Omental fat pad (tissue), 4 donors: Measurements from ENCODE around the gene SPTBN1. TPM values are rescaled to one million over a fixed set of nuclear protein-coding genes. Genes with fewer than 3 reads are reported as not detected.

Experiments
- ATAC-seq: fragments of 150-250 bp; one replicate; pipeline ENCODE4 v1.9.1; 2016; ENCODE audit warnings: mild to moderate bottlenecking, moderate library complexity; ENCODE audit not compliant: low FRiP score
- DNase-seq: peaks from one replicate; pipeline ENCODE4 v3.0.0-alpha.2; 2019; ENCODE audit warnings: low spot score
- total RNA-seq, 4 donors: library from RNA; depleted of rRNA; stranded (reverse); fragments of >200 nt; gene quantifications; one replicate each; pipeline ENCODE4 v1.1.0, GENCODE V29; 2016
- TF ChIP-seq, protein P1 (sequence below), 3 donors: fragments of 450-650 bp; IDR thresholded peaks; one replicate each; pipeline ENCODE4 v1.5.1; 2016 to 2017; ENCODE audit warnings: antibody characterized with exemption in 3 of 3, mild to moderate bottlenecking in 3 of 3, moderate library complexity in 2 of 3

SPTBN1 gene
- total RNA-seq, 4 donors from 2014 or later, result 681 to 1,046 (median 964) TPM

DNA sequence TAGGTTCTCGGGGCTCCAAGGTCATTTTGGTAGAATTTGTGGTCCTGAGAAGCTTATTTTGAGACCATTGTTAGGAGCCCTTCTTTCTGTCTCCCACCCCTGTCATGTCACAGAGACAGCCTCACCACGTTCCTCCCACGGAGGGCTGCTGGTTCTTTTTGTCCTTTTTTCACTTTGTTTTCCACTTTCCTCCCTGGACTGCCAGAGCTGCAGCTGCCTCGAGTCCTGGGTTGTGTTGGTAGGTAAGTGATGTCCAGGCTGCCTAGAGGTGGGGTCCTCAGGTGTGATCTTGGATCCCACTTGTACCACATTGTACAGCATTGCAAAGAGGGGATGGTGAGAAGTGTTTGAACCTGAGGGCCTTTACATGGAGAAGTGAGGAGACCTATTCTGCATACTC, 137.1 kb downstream of the SPTBN1 start:
- TF ChIP-seq, protein P1, sequence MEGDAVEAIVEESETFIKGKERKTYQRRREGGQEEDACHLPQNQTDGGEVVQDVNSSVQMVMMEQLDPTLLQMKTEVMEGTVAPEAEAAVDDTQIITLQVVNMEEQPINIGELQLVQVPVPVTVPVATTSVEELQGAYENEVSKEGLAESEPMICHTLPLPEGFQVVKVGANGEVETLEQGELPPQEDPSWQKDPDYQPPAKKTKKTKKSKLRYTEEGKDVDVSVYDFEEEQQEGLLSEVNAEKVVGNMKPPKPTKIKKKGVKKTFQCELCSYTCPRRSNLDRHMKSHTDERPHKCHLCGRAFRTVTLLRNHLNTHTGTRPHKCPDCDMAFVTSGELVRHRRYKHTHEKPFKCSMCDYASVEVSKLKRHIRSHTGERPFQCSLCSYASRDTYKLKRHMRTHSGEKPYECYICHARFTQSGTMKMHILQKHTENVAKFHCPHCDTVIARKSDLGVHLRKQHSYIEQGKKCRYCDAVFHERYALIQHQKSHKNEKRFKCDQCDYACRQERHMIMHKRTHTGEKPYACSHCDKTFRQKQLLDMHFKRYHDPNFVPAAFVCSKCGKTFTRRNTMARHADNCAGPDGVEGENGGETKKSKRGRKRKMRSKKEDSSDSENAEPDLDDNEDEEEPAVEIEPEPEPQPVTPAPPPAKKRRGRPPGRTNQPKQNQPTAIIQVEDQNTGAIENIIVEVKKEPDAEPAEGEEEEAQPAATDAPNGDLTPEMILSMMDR (IDR thresholded peaks at IDR 0.05), result no peak
- ATAC-seq (no peak), DNase-seq (no peak)

GRCh38 chr2:54594048-54594447, 137.9 kb downstream of the SPTBN1 start:
- ATAC-seq, result no peak
- TF ChIP-seq, protein P1 (IDR thresholded peaks at IDR 0.05), result no peak
- DNase-seq, result no peak

GRCh38 chr2:54595161-54595803, 139.2 kb downstream of the SPTBN1 start:
- TF ChIP-seq, protein P1 (IDR thresholded peaks at IDR 0.05), result no peak
- ATAC-seq (no peak), DNase-seq (no peak)

DNA sequence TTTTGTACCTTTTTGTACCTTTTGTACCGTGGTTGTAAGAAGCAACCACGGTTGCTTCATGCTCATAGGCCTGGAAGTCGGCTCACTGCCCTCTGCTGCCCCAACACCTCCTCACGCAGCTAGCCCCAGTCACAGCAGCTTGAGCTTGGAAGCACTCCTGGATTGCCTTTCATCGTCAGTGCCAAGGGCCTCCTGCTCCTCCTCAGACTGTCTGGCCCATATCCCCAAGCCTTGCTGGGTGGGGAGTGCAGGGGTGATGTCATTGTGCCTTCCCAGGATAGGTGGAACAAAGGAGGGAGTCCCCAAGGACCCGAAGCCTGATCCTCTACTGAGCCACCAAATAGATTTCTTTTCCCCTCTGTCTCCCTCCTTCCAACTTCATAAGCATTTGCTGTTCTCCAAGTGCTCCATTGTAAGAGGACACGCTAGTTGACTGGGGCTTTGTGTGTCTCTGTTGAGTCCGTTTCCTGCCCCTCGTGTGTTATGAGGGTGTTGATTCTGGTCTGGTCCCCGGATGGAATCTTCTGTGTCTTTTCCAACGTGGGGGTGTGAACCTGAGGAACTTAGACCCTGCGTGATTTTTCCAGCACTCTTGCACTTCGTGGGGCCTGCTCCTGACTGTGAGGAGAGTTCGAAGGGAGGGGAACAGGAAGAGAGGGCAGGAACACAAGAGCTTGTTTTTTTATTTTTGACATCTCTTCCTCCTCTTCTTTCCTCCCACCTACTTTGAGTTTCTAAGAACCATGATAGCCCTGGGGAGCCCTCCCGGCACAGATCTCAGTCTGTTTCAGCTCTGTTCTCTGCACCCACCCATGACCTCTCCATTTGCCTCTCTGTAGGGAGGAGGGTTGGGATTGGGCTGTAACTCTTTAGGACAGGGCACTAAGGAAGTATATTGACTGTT, 140.1 kb downstream of the SPTBN1 start:
- ATAC-seq (peak; percentile 34), DNase-seq (no peak)
- TF ChIP-seq, protein P1 (IDR thresholded peaks at IDR 0.05), result no peak

GRCh38 chr2:54597153-54597848, 141.2 kb downstream of the SPTBN1 start:
- TF ChIP-seq, protein P1 (IDR thresholded peaks at IDR 0.05), result no peak
- ATAC-seq, result no peak

DNA sequence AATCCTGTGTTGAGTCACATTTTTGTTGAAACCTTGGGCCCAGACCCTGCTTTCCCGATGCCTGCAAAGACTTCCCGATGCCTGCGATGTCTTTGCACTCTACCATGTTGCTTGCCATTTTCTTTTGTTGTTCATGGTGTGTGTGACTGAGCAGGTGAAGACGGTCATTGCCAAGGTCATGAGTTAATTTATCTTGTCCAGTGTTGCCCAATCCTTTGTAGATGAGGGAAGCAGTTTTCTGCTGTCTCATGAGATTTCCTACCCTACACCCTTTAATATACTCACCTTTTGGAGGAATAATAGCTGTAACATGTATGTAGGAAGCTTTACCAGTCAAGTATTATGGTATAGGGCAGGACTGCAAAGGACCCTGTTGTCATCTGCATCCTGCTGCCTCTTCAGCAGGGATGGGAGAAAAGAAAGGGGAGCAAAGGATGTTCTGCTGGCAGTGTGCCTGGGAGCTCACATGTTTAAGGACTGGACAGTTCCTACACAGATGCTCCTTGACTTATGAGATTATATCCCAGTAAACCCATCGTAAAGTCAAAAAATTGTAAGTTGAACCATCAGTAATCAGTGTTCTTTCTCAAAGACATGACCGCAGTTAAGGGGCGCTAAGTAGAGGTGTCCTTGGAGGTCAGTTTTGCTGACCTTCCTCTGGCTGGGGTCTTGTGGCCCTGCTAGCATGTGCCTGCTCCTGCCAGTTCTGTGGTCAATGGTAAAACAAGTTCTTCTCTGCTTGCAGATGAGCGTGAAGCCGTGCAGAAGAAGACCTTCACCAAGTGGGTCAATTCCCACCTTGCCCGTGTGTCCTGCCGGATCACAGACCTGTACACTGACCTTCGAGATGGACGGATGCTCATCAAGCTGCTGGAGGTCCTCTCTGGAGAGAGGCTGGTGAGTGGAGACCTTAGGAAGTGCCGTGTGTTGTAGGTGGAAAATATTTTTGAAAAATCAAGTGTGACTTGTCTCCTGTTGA, 142.5 kb downstream of the SPTBN1 start:
- TF ChIP-seq, protein P1 (IDR thresholded peaks at IDR 0.05), result no peak
- DNase-seq (no peak), ATAC-seq (no peak)

More at GRCh38 chr2:54597153-54597848, 141.2 kb downstream of the SPTBN1 start:
- DNase-seq, result no peak
